GM10266 (cell line): ENCODE results near the gene SCGB1C1.
A peak's percentile ranks its signal among the peaks of the same experiment; 100 is the strongest.

Source experiments
- DNase-seq: peaks from one replicate; pipeline ENCODE4 v3.0.0; 2012; ENCODE audit errors: extremely low spot score
- CTCF ChIP-seq: IDR thresholded peaks from 2 replicates; pipeline ENCODE4 v1.5.1; 2012; ENCODE audit warnings: mild to moderate bottlenecking, low read depth; ENCODE audit not compliant: control insufficient read depth, insufficient read depth; ENCODE audit errors: missing control alignments

SCGB1C1 gene

DNA sequence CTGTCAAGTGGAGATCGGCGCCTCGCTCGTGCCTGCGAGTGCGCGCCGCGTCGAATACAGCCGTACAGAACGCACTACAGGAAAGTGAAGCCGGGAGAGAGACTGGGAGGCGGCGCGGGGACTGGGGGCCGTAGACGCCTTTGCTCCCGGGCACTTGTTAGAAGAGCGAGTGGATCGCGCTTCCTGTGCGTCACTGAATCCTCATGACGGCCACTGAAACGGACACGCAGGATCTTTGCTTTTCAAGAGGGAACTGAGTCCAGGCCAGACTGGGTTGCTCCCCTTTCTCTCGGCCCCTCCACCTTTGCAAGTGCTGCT lies 14.9 kb downstream of the SCGB1C1 start:
- DNase-seq = peak; percentile 57
- no peak for TF ChIP-seq CTCF

GRCh38 chr11:208181-208916 lies 15.5 kb downstream of the SCGB1C1 start:
- peak; percentile 6 for TF ChIP-seq CTCF
- peak; percentile 94 for DNase-seq

- DNase-seq = no peak
These were observed 16.0 kb downstream of the SCGB1C1 start for GRCh38 chr11:208917-209260.

DNA sequence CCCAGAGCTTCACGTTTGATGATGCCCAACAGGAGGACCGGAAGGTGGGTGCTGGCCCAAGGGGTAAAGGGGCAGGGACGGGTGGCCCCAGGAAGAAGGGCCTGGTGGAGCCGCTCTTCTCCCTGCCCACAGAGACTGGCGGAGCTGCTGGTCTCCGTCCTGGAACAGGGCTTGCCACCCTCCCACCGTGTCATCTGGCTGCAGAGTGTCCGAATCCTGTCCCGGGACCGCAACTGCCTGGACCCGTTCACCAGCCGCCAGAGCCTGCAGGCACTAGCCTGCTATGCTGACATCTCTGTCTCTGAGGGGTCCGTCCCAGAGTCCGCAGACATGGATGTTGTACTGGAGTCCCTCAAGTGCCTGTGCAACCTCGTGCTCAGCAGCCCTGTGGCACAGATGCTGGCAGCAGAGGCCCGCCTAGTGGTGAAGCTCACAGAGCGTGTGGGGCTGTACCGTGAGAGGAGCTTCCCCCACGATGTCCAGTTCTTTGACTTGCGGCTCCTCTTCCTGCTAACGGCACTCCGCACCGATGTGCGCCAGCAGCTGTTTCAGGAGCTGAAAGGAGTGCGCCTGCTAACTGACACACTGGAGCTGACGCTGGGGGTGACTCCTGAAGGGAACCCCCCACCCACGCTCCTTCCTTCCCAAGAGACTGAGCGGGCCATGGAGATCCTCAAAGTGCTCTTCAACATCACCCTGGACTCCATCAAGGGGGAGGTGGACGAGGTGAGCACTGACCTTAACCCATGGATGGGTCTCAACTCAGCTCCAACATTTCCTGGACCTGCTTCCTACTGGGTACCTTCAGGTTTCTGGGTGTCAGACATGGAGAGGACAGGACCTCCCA lies 16.6 kb downstream of the SCGB1C1 start:
- DNase-seq = no peak
- no peak for TF ChIP-seq CTCF

More at GRCh38 chr11:208917-209260, 16.0 kb downstream of the SCGB1C1 start:
- no peak for TF ChIP-seq CTCF

DNA sequence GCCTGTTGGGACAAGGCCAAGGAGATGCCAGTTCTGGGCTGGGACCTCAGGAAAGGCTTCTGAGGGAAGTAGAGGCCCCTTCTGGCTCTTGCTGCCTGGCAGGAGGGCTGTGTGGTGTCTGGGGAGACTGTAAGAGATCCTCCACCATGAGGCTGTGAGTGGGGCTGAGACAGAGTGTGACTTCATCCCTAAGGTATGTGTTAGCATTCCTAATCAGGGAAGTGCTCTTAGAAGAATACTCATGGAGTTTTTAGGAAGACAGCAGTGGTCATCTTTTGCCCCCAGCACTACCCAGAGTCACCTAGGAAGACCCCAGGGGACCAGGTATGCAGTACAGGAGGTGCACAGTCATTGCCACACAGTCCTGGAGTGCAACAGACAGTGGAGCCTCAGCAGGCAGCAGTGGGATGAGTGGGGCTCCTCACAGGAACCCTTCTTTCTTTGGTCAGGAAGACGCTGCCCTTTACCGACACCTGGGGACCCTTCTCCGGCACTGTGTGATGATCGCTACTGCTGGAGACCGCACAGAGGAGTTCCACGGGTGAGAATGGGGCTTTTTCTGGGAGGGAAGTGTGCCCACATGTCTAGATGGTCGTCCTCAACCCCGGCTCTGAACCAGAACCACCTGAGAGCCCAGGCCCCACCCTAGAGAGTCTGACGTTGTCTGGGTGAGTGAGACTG lies 17.4 kb downstream of the SCGB1C1 start:
- DNase-seq = no peak

GRCh38 chr11:210803-211180 lies 17.9 kb downstream of the SCGB1C1 start:
- no peak for TF ChIP-seq CTCF
- DNase-seq = no peak

More for the DNA sequence above, 17.4 kb downstream of the SCGB1C1 start:
- no peak for TF ChIP-seq CTCF
